ENCODE measurements around the gene RAD23A. TPM values are rescaled to one million over a fixed set of nuclear protein-coding genes. Genes with fewer than 3 reads are reported as not detected.

The RAD23A gene
- total and polyA plus RNA-seq, 3 experiments from 2014 or later = 115 to 230 (median 227) TPM

GRCh38 chr19:12997967-12998940, 52.6 kb downstream of the RAD23A start:
- Histone ChIP-seq H3K36me3 (ENCODE audit: insufficient read depth, low read length) (no peaks in the 10 kb centered on the region), H3K27ac (ENCODE audit: low read depth, low read length) (no peak overlapping the region), H3K4me1 (ENCODE audit: insufficient read depth, low read length) (peaks cover 7% of the 10 kb centered on the region), H3K4me3 (ENCODE audit: low read length) (no peak overlapping the region), H3K9me3 (ENCODE audit: low read length) (no peaks in the 10 kb centered on the region), H3K27me3 (ENCODE audit: insufficient read depth, low read length, poor library complexity, severe bottlenecking) (no peaks in the 10 kb centered on the region)
- peak overlapping the region; percentile 7 to 86 (median 52) for H3K4me3 Mint-ChIP-seq
- peaks cover 0 to 3% (median 0%) of the 10 kb centered on the region in 3 donors for H3K36me3 Mint-ChIP-seq
- DNase-seq = no peak
- H3K9me3 Mint-ChIP-seq = no peaks in the 10 kb centered on the region
- ChIA-PET POLR2A (no interaction called here), CTCF (no interaction called here)
- H3K4me1 Mint-ChIP-seq = peaks cover 5 to 15% (median 10%) of the 10 kb centered on the region in 3 donors
- peaks cover 20 to 25% of the 10 kb centered on the region in 2 donors for H3K27me3 Mint-ChIP-seq
- peak overlapping the region in 1 of 8 donors; percentile 46 for H3K27ac Mint-ChIP-seq

- H3K27me3 Mint-ChIP-seq = peaks cover 8 to 17% of the 10 kb centered on the region in 2 donors
- H3K36me3 Mint-ChIP-seq = no peaks in the 10 kb centered on the region
- ChIA-PET POLR2A (no interaction called here), CTCF (no interaction called here)
- no peaks in the 10 kb centered on the region for H3K27me3 ChIP-seq (ENCODE audit: insufficient read depth, low read length, poor library complexity, severe bottlenecking)
- H3K4me3 ChIP-seq (ENCODE audit: low read length) = no peak overlapping the region
- H3K9me3 Mint-ChIP-seq = no peaks in the 10 kb centered on the region
- no peaks in the 10 kb centered on the region for H3K9me3 ChIP-seq (ENCODE audit: low read length)
- H3K4me1 Mint-ChIP-seq = peaks cover 0 to 6% (median 3%) of the 10 kb centered on the region in 3 donors
- H3K36me3 ChIP-seq (ENCODE audit: insufficient read depth, low read length) = no peaks in the 10 kb centered on the region
- H3K4me1 ChIP-seq (ENCODE audit: insufficient read depth, low read length) = no peaks in the 10 kb centered on the region
- H3K27ac ChIP-seq (ENCODE audit: low read depth, low read length) = no peak overlapping the region
- no peak for DNase-seq
- peak overlapping the region in 1 of 8 donors; percentile 72 for H3K27ac Mint-ChIP-seq
- H3K4me3 Mint-ChIP-seq = peak overlapping the region in 1 of 7 donors; percentile 61
Observed at GRCh38 chr19:13001166-13001501, 55.5 kb downstream of the RAD23A start.

- Mint-ChIP-seq H3K27ac (peak overlapping the region in 1 of 8 donors; percentile 72), H3K9me3 (no peaks in the 10 kb centered on the region), H3K36me3 (no peaks in the 10 kb centered on the region), H3K4me3 (peak overlapping the region in 1 of 7 donors; percentile 61), H3K4me1 (peaks cover 0 to 6% (median 3%) of the 10 kb centered on the region in 3 donors), H3K27me3 (peaks cover 8 to 17% of the 10 kb centered on the region in 2 donors)
- CTCF ChIA-PET = no interaction called here
- Histone ChIP-seq H3K4me1 (ENCODE audit: insufficient read depth, low read length) (no peaks in the 10 kb centered on the region), H3K4me3 (ENCODE audit: low read length) (no peak overlapping the region), H3K36me3 (ENCODE audit: insufficient read depth, low read length) (no peaks in the 10 kb centered on the region), H3K27ac (ENCODE audit: low read depth, low read length) (no peak overlapping the region), H3K27me3 (ENCODE audit: insufficient read depth, low read length, poor library complexity, severe bottlenecking) (no peaks in the 10 kb centered on the region), H3K9me3 (ENCODE audit: low read length) (no peaks in the 10 kb centered on the region)
- POLR2A ChIA-PET = no interaction called here
- no peak for DNase-seq
Observed at GRCh38 chr19:13001502-13002165, 56.0 kb downstream of the RAD23A start.

DNA sequence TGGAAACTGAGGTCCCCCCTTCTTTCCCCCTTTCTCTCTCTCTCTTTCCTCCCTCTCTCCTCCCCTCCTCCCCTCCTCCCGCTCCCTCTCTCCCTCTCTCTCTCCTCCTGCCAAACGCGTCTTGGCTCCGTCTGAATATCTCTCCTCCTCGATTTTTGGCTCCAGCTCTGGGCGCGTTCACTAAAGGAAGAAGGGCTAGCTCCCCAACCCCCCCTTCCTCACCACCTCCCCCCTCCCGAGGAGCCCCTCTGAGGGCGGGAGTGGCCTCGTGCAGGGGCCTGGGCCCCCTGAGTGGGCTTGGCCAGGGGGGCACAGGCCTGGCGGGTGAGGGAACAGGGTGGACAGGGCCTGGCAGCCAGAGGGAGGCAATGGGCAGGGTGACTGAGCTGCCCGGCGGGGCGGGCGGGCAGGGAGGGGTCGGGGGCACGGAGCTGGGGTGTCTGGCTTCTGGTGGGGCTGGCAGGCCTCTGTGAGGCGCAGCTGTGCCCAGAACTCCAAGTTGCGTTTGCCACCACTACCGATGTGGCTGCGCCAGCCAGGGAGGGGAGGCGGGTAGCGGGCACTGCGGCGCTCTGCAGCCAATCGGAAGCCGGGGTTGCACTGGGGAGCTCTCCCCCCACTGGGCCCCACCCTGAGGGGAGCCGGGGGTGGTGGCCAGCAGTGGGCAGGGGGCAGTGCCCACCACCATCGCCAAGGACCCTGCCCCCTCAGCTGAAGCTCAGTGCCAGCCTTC, 56.7 kb downstream of the RAD23A start:
- Histone ChIP-seq H3K4me1 (ENCODE audit: insufficient read depth, low read length) (no peaks in the 10 kb centered on the region), H3K9me3 (ENCODE audit: low read length) (no peaks in the 10 kb centered on the region), H3K4me3 (ENCODE audit: low read length) (no peak overlapping the region), H3K27ac (ENCODE audit: low read depth, low read length) (no peak overlapping the region), H3K27me3 (ENCODE audit: insufficient read depth, low read length, poor library complexity, severe bottlenecking) (no peaks in the 10 kb centered on the region), H3K36me3 (ENCODE audit: insufficient read depth, low read length) (no peaks in the 10 kb centered on the region)
- ChIA-PET POLR2A (no interaction called here), CTCF (interaction anchor here (1.3 kb wide), 1 partner anchor 91 kb away, joined by 5 read pairs; no protein-coding TSS in a partner anchor)
- Mint-ChIP-seq H3K4me3 (no peak overlapping the region), H3K36me3 (no peaks in the 10 kb centered on the region), H3K27ac (no peak overlapping the region), H3K27me3 (peaks cover 8 to 17% of the 10 kb centered on the region in 2 donors), H3K9me3 (no peaks in the 10 kb centered on the region), H3K4me1 (peaks cover 0 to 3% (median 0%) of the 10 kb centered on the region in 3 donors)
- no peak for DNase-seq

GRCh38 chr19:13003081-13003480, 57.4 kb downstream of the RAD23A start:
- H3K4me1 Mint-ChIP-seq = peaks cover 0 to under 1% (median 0%) of the 10 kb centered on the region in 3 donors
- peak overlapping the region in 3 of 8 donors; percentile 24 to 74 (median 51) for H3K27ac Mint-ChIP-seq
- no peaks in the 10 kb centered on the region for H3K4me1 ChIP-seq (ENCODE audit: insufficient read depth, low read length)
- no peak overlapping the region for H3K27ac ChIP-seq (ENCODE audit: low read depth, low read length)
- CTCF ChIA-PET = interaction anchor here (1.3 kb wide), 1 partner anchor 91 kb away, joined by 5 read pairs; no protein-coding TSS in a partner anchor
- no peak for DNase-seq
- no peaks in the 10 kb centered on the region for H3K36me3 ChIP-seq (ENCODE audit: insufficient read depth, low read length)
- POLR2A ChIA-PET = no interaction called here
- peaks cover 8 to 19% of the 10 kb centered on the region in 2 donors for H3K27me3 Mint-ChIP-seq
- no peaks in the 10 kb centered on the region for H3K9me3 Mint-ChIP-seq
- no peaks in the 10 kb centered on the region for H3K36me3 Mint-ChIP-seq
- no peaks in the 10 kb centered on the region for H3K9me3 ChIP-seq (ENCODE audit: low read length)
- no peaks in the 10 kb centered on the region for H3K27me3 ChIP-seq (ENCODE audit: insufficient read depth, low read length, poor library complexity, severe bottlenecking)
- H3K4me3 Mint-ChIP-seq = peak overlapping the region in 1 of 7 donors; percentile 59
- no peak overlapping the region for H3K4me3 ChIP-seq (ENCODE audit: low read length)

Other genes starting within 250 kb of the RAD23A start
- 1 to 10 TPM; 7.9 to 8.1 TPM for gene FBXW9, start 249.2 kb upstream of the RAD23A start, total RNA-seq
- 5.9 TPM for gene FBXW9, start 249.2 kb upstream of the RAD23A start, polyA plus RNA-seq
- 100 to 1,000 TPM; 148 TPM for gene TNPO2, start 221.9 kb upstream of the RAD23A start, total RNA-seq
- 3.4 TPM for gene TNPO2, start 221.9 kb upstream of the RAD23A start, polyA plus RNA-seq
- gene TRIR, start 211.2 kb upstream of the RAD23A start, total RNA-seq = 100 to 1,000 TPM; 243 to 247 TPM
- 248 TPM for gene TRIR, start 211.2 kb upstream of the RAD23A start, polyA plus RNA-seq
- 100 to 1,000 TPM in 1 of 2 experiments, 10 to 100 TPM in 1; 96.9 to 101 TPM for gene GET3, start 208.4 kb upstream of the RAD23A start, total RNA-seq
- gene GET3, start 208.4 kb upstream of the RAD23A start, polyA plus RNA-seq = 72.5 TPM
- not detected for gene BEST2, start 194.1 kb upstream of the RAD23A start, total RNA-seq
- not detected for gene BEST2, start 194.1 kb upstream of the RAD23A start, polyA plus RNA-seq
- gene HOOK2, start 170.3 kb upstream of the RAD23A start, total RNA-seq = 10 to 100 TPM in 1 of 2 experiments, 1 to 10 TPM in 1; 9.8 to 11.4 TPM
- gene HOOK2, start 170.3 kb upstream of the RAD23A start, polyA plus RNA-seq = 2.9 TPM
- gene JUNB, start 154.4 kb upstream of the RAD23A start, total RNA-seq = 100 to 1,000 TPM; 249 to 259 TPM
- 1,529 TPM for gene JUNB, start 154.4 kb upstream of the RAD23A start, polyA plus RNA-seq
- 100 to 1,000 TPM; 183 to 184 TPM for gene PRDX2, start 144.1 kb upstream of the RAD23A start, total RNA-seq
- 257 TPM for gene PRDX2, start 144.1 kb upstream of the RAD23A start, polyA plus RNA-seq
- gene THSD8, start 143.8 kb upstream of the RAD23A start, total RNA-seq = 10 to 100 TPM; 24.6 to 31.0 TPM
- gene THSD8, start 143.8 kb upstream of the RAD23A start, polyA plus RNA-seq = not detected
- gene RNASEH2A, start 139.3 kb upstream of the RAD23A start, total RNA-seq = 10 to 100 TPM; 51.5 to 62.4 TPM
- gene RNASEH2A, start 139.3 kb upstream of the RAD23A start, polyA plus RNA-seq = 24.1 TPM
- gene RTBDN, start 111.3 kb upstream of the RAD23A start, total RNA-seq = not detected
- not detected for gene RTBDN, start 111.3 kb upstream of the RAD23A start, polyA plus RNA-seq
- under 1 TPM; 0.24 to 0.38 TPM for gene MAST1, start 107.3 kb upstream of the RAD23A start, total RNA-seq
- gene MAST1, start 107.3 kb upstream of the RAD23A start, polyA plus RNA-seq = 1.2 TPM
- 10 to 100 TPM; 20.7 to 22.4 TPM for gene DNASE2, start 64.4 kb upstream of the RAD23A start, total RNA-seq
- 61.6 TPM for gene DNASE2, start 64.4 kb upstream of the RAD23A start, polyA plus RNA-seq
- gene KLF1, start 58.7 kb upstream of the RAD23A start, total RNA-seq = under 1 TPM; 0.84 to 0.90 TPM
- gene KLF1, start 58.7 kb upstream of the RAD23A start, polyA plus RNA-seq = not detected
- 10 to 100 TPM; 59.4 to 60.1 TPM for gene GCDH, start 54.7 kb upstream of the RAD23A start, total RNA-seq
- 19.7 TPM for gene GCDH, start 54.7 kb upstream of the RAD23A start, polyA plus RNA-seq
- 1 to 10 TPM; 1.5 to 2.1 TPM for gene SYCE2, start 26.6 kb upstream of the RAD23A start, total RNA-seq
- gene SYCE2, start 26.6 kb upstream of the RAD23A start, polyA plus RNA-seq = not detected
- gene FARSA, start 12.2 kb upstream of the RAD23A start, total RNA-seq = 100 to 1,000 TPM; 188 to 192 TPM
- gene FARSA, start 12.2 kb upstream of the RAD23A start, polyA plus RNA-seq = 64.5 TPM
- gene CALR, start 7.3 kb upstream of the RAD23A start, total RNA-seq = 100 to 1,000 TPM; 832 to 843 TPM
- 174 TPM for gene CALR, start 7.3 kb upstream of the RAD23A start, polyA plus RNA-seq
- gene GADD45GIP1, start 11.4 kb downstream of the RAD23A start, total RNA-seq = 10 to 100 TPM; 37.3 to 38.6 TPM
- gene GADD45GIP1, start 11.4 kb downstream of the RAD23A start, polyA plus RNA-seq = 64.1 TPM
- not detected for gene DAND5, start 23.7 kb downstream of the RAD23A start, total RNA-seq
- gene DAND5, start 23.7 kb downstream of the RAD23A start, polyA plus RNA-seq = not detected
- 1 to 10 TPM; 2.3 to 2.8 TPM for gene NFIX, start 49.6 kb downstream of the RAD23A start, total RNA-seq
- gene NFIX, start 49.6 kb downstream of the RAD23A start, polyA plus RNA-seq = 0.94 TPM
- 1 to 10 TPM; 2.3 to 2.5 TPM for gene LYL1, start 157.0 kb downstream of the RAD23A start, total RNA-seq
- gene LYL1, start 157.0 kb downstream of the RAD23A start, polyA plus RNA-seq = 4.1 TPM
- gene TRMT1, start 170.9 kb downstream of the RAD23A start, total RNA-seq = 100 to 1,000 TPM; 138 TPM
- gene TRMT1, start 170.9 kb downstream of the RAD23A start, polyA plus RNA-seq = 18.2 TPM
- gene NACC1, start 172.4 kb downstream of the RAD23A start, total RNA-seq = 100 to 1,000 TPM in 1 of 2 experiments, 10 to 100 TPM in 1; 89.9 to 111 TPM
- gene NACC1, start 172.4 kb downstream of the RAD23A start, polyA plus RNA-seq = 3.9 TPM
- gene STX10, start 204.5 kb downstream of the RAD23A start, total RNA-seq = 10 to 100 TPM; 60.9 to 63.7 TPM
- 58.7 TPM for gene STX10, start 204.5 kb downstream of the RAD23A start, polyA plus RNA-seq
- 100 to 1,000 TPM; 102 to 111 TPM for gene IER2, start 204.5 kb downstream of the RAD23A start, total RNA-seq
- 277 TPM for gene IER2, start 204.5 kb downstream of the RAD23A start, polyA plus RNA-seq

All from CD8-positive, alpha-beta memory T cell (primary cell).